ENCODE results near the gene KMT2C.
"Not testable (repeated sequence)": the region's sequence is repeated elsewhere in the genome, so short reads cannot be mapped to it uniquely, and the experiment has no call there.

The KMT2C gene

GRCh38 chr7:152435384-152436110 is at the start of gene KMT2C:
Gene KMT2C (minus strand): TSS chr7:152436003. CDS start chr7:152435786, 217 bp downstream.
- peak; percentile 53 for DNase-seq

GRCh38 chr7:152481082-152481481 is 45.3 kb upstream of the KMT2C start:
- DNase-seq = no peak

- no peak for DNase-seq
These were observed 44.9 kb upstream of the KMT2C start for GRCh38 chr7:152480664-152481063.

GRCh38 chr7:152479595-152479994 is 43.8 kb upstream of the KMT2C start:
- DNase-seq = no peak

- DNase-seq = no peak
These were observed 42.3 kb upstream of the KMT2C start for GRCh38 chr7:152478140-152478539.

GRCh38 chr7:152477079-152477478 is 41.3 kb upstream of the KMT2C start:
- DNase-seq = no peak

- no peak for DNase-seq
These were observed 40.7 kb upstream of the KMT2C start for GRCh38 chr7:152476551-152476950.

DNA sequence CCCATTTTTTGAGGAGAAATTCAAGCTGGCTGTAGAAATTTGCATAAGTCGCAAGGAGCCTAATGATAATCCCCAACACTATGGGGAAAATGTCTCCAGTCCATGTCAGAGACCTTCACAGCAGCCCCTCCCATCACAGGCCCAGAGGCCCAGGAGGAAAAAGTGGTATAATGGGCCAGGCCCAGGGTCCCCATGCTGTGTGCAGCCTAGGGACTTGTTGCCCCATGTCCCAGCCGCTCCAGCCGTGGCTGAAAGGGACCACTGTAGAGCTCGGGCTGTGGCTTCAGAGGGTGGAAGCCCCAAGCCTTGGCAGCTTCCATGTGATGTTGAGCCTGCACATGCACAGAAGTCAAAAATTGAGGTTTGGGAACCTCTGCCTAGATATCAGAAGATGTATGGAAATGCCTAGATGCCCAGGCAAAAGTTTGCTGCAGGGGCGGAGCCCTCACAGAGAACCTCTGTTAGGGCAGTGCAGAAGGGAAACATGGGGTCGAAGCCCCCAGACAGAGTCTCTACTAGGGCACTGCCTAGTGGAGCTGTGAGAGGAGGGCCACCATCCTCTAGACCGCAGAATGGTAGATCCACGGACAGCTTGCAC is 35.3 kb upstream of the KMT2C start:
- not testable (repeated sequence) for DNase-seq

GRCh38 chr7:152470251-152471022 is 34.6 kb upstream of the KMT2C start:
- DNase-seq = not testable (repeated sequence)

DNA sequence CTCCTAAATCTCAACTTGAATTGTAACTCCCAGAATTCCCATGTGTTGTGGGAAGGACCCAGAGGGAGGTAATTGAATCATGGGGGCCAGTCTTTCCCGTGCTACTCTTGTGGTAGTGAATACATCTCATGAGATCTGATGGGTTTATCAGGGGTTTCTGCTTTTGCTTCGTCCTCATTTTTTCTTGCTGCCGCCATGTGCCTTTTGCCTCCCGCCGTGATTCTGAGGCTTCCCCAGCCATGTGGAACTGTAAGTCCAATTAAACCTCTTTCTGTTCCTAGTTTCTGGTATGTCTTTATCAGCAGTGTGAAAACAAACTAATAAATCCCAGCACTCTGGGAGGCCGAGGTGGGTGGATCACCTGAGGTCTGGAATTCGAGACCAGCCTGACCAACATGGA is 33.8 kb upstream of the KMT2C start:
- DNase-seq = not testable (repeated sequence)

DNA sequence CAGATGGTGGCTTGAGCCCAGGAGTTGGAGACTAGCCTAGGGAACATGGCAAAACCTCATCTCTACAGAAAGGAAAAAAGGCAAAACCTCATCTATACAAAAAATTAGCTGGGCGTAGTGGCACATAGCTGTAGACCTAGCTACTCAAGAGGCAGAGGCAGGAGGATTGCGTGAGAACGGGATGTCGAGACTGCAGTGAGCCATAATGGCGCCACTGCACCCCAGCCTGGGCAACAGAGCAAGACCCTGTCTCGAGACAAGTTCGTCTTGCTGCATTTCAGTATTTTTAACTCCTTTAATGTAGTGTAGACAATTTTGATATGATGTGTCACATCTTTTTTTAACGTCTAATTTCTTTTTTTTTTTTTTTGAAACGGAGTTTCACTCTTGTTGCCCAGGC is 31.4 kb upstream of the KMT2C start:
- no peak for DNase-seq

GRCh38 chr7:152465119-152465387 is 29.2 kb upstream of the KMT2C start:
- no peak for DNase-seq

DNA sequence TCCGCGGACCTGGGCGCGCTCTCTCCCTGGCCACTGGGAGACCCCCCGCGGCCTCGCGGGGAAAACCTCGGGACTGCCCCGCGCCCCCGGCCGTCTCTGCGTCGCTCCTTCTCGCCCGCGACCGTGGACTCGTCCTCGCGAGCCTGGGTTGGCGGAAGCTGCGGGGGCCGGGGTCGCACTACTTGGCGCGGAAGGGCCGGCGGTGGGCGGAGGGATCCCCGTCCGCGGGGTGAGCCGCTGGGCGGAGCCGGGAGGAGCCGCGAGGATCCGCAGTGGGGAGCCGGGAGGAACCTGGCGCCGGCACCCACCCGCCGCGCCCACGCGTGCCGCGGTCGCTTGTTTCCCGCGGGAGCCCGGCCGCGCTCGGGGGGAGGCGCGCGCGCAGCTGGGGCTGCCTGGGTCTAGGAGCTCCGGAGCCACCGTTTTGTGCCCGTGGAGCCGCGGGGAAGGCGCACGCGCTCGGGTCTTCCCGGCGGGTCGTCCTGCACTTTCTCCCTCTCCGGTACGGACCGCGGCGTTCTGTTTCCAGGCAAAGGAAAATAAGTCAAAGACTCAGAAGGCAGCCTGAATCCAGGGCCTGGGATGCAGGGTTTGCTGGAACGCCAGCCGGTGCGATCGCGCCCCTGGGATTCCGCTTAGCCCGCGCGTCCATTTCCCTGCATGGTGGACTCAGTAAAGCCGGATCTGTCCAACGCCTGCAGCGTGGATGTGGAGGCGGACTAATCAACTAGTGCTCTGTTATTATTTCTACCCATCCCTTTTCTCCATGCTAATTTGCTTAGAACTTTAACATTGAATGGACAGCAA is 28.7 kb upstream of the KMT2C start:
- peak; percentile 79 for DNase-seq

DNA sequence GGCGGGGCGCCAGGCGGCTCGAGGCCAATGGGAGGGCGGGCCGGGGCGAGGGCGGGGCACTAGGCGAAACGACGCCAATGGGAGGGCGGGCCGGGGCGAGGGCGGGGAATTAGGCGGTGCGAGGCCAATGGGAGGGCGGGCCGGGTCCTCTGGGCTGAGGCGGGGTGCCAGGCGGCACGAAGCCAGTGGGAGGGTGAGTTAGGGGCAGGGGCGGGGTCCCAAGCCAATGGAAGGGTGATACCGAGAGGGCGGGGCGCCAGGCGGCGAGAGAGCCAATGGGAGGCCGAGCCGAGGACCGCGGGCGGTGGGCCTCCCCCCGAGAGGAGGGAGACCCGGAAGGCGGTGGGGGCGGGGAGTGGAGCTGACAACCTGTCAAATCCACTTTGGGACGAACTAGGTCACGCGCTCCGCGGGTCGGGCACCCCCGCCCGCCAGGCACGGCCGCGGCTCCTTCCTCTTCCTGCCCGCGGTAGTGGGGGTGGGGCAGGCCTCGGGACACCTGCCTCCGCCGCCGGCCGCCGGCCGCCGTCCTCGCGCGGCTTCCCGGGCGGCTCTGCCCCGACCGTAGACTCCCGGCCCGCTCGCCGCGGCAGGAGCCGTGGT is 28.0 kb upstream of the KMT2C start:
- peak; percentile 100 for DNase-seq

DNA sequence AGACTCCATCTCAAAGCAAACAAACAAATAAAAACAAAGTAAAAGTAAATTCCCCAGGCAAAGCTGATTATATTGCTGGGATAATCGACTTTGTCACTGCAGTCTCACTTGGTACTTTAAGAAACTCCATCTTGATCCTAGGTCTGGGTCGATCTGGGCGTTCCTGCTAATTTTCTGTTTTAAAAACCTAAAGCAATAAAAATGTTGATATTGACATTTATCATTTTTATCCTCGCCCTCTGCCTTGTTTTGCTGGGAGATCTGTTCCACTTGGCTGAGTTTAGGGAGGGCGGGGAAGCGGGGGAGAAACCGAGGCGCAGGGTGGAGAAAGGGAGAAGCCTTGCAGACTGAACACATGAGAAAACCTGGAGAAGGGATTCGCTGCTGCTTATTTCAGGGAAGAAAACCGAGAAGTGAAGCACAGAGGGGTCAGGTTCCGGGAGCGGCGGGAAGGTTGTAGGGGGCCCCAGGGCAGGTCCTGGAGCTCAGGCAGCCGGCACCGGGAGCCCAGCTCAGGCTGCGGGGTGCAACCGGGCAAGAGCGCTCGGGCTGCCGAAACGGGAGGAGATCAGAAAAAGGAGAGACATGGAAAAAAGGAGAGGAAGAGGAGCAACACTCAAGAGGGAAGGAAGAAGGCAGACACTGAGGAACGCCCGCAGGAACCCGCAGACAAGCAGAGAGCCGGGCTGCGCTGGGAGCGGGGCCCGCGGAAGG is 27.3 kb upstream of the KMT2C start:
- peak; percentile 27 for DNase-seq

- peak; percentile 89 for DNase-seq
These were observed 24.0 kb upstream of the KMT2C start for GRCh38 chr7:152459724-152460251.

DNA sequence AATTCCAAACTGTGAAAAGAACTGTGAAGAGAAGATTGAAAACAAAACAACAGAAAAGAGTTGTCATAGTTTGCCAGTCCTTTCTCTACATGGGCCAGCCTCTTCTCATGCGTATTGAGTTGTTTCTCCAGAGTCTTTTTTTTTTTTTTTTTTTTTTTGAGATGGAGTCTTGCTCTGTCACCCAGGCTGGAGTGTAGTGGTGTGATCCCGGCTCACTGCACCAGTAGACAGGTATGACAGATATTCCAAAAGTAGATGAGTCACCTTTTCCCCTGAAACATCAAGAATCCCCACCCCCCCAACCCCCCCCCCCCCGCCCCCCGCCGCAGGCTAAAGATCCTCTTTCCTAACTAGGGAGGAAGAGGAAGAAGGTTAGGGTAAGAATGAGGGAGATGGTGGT is 15.6 kb upstream of the KMT2C start:
- no peak for DNase-seq

DNA sequence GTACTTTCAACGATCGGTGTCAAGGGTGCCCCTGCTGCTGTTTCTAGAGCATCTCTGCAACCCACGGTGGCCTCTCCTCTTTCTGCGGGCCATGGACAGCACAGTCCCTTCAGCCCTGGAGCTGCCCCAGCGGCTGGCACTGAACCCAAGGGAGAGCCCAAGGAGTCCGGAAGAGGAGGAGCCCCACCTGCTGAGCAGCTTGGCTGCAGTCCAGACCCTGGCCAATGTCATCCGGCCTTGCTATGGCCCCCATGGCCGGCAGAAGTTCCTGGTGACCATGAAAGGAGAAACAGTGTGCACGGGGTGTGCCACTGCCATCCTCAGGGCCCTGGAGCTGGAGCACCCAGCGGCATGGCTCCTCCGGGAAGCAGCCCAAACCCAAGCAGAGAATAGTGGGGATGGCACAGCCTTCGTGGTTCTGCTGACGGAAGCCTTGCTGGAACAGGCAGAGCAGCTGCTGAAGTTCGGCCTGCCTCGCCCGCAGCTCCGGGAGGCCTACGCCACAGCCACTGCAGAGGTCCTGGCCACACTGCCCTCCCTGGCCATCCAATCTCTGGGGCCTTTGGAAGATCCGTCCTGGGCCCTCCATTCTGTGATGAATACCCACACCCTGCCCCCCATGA is 9.7 kb upstream of the KMT2C start:
- DNase-seq = not testable (repeated sequence)

- DNase-seq = no peak
These were observed 7.8 kb upstream of the KMT2C start for GRCh38 chr7:152443586-152443985.

DNA sequence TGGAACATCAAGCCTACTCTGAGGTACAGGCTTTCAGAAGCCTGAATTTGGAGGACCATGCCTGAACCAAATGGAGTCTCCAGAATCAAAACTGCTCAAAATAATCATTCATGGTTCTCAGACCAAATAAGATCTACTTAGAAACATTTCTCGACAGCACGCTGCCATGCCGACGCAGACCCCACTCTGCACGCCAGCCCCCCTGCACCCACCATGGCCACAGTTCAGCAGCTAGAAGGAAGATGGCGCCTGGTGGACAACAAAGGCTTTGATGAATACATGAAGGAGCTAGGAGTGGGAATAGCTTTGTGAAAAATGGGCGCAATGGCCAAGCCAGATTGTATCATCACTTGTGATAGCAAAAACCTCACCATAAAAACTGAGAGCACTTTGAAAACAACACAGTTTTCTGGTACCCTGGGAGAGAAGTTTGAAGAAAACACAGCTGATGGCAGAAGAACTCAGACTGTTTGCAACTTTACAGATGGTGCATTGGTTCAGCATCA is 6.6 kb upstream of the KMT2C start:
- no peak for DNase-seq

DNA sequence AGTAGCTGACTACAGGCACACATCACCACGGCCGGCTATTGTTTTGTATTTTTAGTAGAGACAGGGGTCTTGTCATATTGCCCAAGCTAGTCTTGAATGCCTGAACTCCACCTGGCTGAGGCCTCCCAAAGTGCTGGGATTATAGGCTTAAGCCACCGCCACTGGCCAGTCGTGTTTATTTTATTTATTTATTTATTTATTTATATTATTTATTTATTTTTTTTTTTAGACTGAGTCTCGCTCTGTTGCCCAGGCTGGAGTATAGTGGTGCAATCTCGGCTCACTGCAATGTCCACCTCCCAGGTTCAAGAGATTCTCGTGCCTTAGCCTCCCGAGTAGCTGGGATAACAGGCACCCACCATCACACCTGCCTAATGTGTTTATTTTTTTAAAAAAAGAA is 6.0 kb upstream of the KMT2C start:
- DNase-seq = not testable (repeated sequence)
